GM19023 (cell line): Measurements from ENCODE around the gene EFNA1.
"Not testable (repeated sequence)": the region's sequence is repeated elsewhere in the genome, so short reads cannot be mapped to it uniquely, and the experiment has no call there.

Source experiments
- ATAC-seq: cut with Tn5 transposase; IDR thresholded peaks from one replicate; pipeline ENCODE4 v1.9.1; 2021; ENCODE audit warnings: mild to moderate bottlenecking, moderate library complexity; ENCODE audit not compliant: unreplicated experiment

The EFNA1 gene

DNA sequence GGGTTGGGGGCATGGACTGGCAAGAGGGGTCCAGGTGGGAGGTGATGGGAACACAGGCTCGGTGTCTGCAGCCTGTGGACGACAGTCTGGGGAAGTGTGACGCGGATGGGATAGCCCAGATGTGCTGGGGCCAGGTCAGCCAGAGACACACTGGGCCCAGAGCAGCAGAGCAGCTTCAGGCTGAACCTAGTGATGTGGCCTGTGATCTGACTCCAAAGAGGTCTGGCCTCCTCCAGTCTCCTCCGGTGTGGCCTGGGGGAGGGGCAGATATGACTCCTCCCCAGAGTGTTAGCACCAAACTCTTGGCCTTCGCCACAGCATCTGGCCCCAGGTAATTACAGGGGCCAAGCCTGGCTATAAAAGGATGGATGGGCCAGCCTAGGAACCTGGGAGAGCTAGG is 35.5 kb upstream of the EFNA1 start:
- ATAC-seq: no peak

GRCh38 chr1:155092641-155093040 is 35.0 kb upstream of the EFNA1 start:
- ATAC-seq: no peak

DNA sequence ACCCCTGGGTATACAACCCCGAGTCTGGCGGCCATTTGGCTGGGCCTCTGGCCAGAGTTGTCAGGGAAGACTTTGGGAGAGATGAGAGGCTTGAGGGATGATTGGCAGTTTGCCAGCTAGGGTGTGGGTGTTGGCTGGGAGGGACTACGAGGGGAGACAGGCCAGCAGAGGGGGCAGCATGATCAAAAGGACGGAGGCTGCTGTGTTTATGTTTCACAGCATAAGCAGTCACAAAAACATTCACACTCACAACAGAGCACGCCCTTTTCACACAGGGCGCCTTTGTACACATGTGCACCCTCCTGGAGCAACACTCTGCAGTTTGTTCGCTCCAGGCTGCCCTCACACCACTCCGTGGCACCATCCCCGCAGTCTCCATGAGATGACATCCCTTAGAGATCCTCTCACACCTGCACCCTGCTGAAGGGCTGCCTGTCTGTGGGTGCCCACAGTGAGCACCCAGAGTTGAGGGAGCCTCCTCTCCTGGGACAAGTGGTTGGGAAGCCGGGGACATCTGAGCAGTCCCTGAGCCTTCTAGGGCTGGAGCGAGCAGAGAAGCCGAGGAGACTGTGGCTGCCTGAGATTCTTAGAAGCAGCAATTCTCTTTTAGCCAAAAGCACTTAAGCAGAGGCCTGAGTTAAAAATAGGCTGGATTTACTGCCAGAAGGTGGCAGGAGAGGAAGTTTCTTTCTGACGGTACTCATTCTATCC is 33.6 kb upstream of the EFNA1 start:
- no peak for ATAC-seq

DNA sequence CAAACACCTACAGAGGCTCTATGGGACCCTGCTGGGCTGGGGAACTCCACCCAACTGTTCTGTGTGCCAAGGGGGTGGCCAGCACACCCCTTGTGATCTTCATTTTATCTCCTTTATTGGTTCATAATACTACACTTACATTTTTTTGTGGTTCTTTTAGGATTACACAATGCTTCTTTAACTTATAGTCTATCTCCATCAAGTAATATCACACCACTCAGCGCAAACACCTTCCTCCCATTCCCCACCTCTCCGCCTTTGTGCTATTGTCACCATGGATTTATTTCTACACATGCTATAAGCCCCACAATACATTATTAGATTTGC is 33.1 kb upstream of the EFNA1 start:
- no peak for ATAC-seq

DNA sequence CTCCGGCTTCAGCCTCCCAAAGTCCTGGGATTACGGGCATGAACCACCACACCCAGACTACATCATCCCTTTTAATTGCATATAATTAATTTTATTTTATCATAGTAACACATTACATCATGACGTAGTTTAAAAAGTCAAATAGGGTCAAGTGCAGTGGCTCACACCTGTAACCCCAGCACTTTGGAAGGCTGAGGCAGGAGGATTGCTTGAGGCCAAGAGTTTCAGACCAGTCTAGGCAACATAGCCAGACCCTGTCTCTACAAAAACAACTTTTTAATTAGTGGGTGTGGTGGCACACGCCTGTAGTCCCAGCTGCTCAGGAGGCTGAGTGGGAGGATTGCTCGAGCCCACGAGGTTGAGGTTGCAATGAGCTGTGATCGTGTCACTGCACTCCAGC is 28.3 kb upstream of the EFNA1 start:
- ATAC-seq: no peak

DNA sequence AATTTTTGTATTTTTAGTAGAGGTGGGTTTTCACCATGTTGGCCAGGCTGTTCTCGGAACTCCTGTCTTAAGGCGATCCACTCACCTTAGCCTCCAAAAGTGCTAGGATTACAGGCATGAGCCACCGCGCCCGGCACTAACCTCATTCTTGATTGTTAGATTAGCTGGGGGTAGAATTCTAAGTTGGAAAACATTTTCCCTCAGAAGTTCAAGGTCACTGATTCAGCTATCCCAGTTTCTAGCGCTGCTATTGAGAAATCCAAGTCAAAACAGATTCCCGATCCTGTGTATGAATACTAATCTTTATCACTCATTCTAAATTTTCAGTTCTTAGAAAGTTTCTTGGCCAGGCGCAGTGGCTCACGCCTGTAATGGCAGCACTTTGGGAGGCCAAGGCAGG is 24.4 kb upstream of the EFNA1 start:
- no peak for ATAC-seq

- no peak for ATAC-seq
Measured at GRCh38 chr1:155104605-155105534, 22.8 kb upstream of the EFNA1 start.

GRCh38 chr1:155105604-155106011 is 22.1 kb upstream of the EFNA1 start:
- no peak for ATAC-seq

GRCh38 chr1:155106862-155107261 is 20.8 kb upstream of the EFNA1 start:
- ATAC-seq: no peak

DNA sequence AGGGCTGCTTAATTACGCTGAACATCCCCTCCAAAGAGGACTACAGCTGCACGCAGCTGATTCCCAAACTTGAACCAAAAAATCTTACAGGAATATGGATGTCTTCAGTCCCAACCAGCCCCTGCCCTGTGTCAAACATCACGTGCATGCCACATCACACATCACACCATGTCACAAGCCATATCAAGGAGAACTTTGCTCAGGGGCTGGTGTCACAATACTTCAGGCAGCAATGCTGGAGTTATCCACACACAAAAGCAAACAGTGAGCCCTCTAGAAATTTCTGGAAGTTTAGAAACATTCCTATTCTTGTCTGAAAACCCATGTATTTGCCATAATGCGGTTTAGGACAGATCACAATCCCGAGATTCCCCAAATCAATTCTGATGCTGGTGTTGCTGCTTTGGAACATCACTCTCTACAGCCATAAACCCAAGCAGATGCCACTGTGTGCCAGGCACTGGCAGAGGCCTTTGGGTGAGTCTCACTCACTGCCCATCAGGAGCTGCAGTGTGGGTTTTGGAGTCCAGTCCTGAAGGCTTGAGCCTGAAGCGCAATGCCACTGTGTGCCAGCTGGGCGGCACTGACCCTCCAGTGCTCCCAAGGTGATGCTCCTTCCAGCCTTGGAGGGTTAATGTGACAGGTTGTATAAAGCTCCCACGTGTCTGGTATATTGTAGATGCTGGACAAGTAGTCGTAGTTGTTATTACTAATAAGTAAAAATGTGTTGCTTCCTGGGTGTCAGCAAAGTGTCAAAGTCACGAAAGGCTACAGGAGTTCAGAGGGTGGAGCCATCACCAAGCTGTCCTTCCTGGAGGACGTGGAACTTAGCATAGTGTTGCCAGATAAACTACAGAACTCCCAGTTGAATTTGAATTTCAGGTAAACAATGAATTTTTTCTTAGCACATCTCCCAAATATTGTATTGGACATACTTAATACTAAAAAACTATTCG is 20.1 kb upstream of the EFNA1 start:
- no peak for ATAC-seq

GRCh38 chr1:155108296-155108695 is 19.4 kb upstream of the EFNA1 start:
- ATAC-seq: no peak

- no peak for ATAC-seq
Measured at GRCh38 chr1:155110381-155110780, 17.3 kb upstream of the EFNA1 start.

DNA sequence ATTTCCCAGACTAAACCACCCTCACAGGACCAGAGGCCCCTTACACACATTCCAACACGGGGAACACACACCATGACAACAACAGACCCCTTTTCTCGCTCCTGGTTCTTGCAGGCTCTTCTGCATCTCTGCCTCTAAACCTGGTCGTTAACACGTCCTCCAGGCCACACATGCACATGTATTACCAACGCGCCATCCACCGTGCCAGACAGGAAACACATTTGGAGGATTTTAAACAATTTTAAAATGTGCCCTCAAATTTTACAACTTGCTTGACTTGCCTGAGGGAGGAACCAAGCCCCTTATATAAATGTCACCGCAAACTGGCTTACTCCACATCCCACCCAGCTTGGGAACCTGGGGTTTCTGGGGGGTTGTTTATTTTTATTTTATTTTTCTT is 16.9 kb upstream of the EFNA1 start:
- no peak for ATAC-seq

GRCh38 chr1:155113450-155113980 is 14.2 kb upstream of the EFNA1 start:
- no peak for ATAC-seq

DNA sequence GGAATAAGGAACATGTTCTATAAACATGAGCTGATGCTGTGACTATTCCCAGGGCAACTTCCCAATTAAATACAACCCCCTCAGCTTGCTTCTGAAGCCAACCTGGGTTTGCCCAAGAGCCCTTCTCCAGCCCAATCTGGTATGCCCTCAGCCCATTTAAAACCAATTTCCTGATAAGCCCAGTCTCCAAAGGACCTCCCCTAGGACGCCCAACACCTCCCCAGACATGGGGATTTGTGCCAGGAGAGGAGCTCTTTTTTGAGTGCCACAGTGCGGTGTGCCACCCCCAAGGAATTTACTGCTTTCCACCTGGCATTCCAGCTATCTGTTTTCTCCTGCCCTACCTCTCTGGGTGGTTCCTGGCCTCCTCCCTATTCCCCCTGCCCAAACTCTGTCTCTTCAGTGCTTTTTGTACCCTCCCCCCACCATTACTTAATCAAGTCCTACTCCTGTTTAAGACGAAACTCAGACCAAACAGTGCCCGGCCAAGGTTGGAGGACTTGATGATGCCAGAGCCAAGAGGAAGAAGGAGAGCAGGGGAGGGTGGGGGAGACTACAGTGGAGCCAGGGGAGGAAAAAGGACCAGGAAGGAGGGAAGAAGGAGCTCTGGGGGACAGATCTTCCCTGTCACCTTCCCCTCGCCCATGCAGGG is 11.4 kb upstream of the EFNA1 start:
- ATAC-seq: no peak

DNA sequence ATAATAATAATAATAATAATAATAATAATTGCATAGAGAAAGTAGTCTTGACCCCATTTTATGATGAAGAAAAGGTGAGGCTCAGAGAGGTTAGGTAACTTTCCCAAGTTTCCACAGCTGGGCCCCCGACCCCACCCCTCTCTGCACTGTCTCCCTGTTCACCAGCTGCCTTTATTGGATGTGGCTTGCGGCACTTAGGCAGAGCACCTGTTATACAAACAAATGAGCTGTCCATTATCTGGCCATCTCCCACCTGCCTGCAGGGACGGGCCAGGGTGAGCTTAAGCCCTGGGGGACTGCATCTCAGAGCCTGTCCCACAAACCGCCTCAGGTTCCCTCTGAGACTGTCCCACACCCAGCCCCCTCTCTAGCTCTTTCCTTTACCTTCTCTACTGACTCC is 10.1 kb upstream of the EFNA1 start:
- no peak for ATAC-seq

DNA sequence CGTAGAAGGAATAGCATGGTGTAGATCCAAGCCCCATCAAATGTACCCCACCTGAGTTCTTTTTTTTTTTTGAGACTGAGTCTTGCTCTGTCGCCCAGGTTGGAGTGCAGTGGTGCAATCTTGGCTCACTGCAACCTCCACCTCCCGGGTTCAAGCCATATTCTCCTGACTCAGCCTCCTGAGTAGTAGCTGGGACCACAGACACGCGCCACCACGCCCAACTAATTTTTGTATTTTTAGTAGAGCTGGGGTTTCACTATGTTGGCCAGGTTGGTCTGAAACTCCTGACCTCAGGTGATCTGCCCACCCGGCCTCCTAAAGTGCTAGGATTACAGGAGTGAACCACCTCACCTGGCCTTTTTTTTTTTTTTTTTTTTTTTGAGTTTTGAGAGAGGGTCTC is 9.6 kb upstream of the EFNA1 start:
- ATAC-seq: not testable (repeated sequence)

- no peak for ATAC-seq
Measured at GRCh38 chr1:155120253-155120652, 7.4 kb upstream of the EFNA1 start.

DNA sequence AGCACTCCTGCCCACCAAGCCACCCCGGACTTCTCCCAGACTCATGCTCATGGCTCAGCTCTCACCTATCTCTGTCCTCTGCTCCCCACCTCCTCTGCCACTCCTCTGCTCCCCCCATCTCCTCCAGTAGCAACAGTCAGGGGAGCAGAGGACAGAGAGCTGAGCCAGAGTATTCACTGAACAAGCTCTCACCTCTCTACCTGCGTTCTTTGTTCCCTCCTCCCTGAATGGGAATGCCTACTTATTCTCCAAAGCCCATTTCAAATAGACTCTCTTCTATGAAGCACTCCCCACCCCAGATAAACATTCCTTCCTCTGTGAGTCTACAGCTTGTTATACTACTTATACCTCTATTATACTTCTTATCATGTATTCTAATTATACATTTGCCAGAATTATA is 6.4 kb upstream of the EFNA1 start:
- no peak for ATAC-seq

- no peak for ATAC-seq
Measured at GRCh38 chr1:155122308-155122707, 5.4 kb upstream of the EFNA1 start.

GRCh38 chr1:155123801-155124200 is 3.9 kb upstream of the EFNA1 start:
- ATAC-seq: no peak
